Measurements from ENCODE around the gene TNFRSF6B.
"Not testable (repeated sequence)": the region's sequence is repeated elsewhere in the genome, so short reads cannot be mapped to it uniquely, and the experiment has no call there.

The TNFRSF6B gene

GRCh38 chr20:63663332-63664066 lies 33.0 kb upstream of the TNFRSF6B start:
- DNase-seq = no peak

- no peak for DNase-seq
Observed at GRCh38 chr20:63664143-63664851, 32.2 kb upstream of the TNFRSF6B start.

GRCh38 chr20:63664861-63665594 lies 31.4 kb upstream of the TNFRSF6B start:
- DNase-seq = no peak

GRCh38 chr20:63665708-63666107 lies 30.7 kb upstream of the TNFRSF6B start:
- no peak for DNase-seq

DNA sequence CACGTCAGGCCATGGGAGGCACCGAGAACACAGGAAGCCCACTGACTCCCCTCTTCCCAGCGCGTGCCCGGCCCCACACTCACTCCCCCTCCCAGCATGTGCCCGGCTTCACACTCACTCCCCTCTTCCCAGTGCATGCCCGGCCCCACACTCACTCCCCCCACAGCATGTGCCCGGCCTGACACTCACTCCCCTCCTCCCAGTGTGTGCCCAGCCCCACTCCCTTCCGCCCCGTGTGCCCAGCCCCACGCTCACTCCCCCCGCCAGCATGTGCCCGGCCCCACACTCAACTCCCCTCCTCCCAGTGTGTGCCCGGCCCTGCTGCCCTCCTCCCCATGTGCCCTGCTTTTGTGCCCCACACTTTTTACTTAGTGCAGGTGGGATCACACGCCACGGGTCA lies 28.6 kb upstream of the TNFRSF6B start:
- no peak for DNase-seq

GRCh38 chr20:63668351-63668750 lies 28.1 kb upstream of the TNFRSF6B start:
- no peak for DNase-seq

GRCh38 chr20:63671695-63672094 lies 24.8 kb upstream of the TNFRSF6B start:
- not testable (repeated sequence) for DNase-seq

- no peak for DNase-seq
Observed at GRCh38 chr20:63672666-63673065, 23.8 kb upstream of the TNFRSF6B start.

DNA sequence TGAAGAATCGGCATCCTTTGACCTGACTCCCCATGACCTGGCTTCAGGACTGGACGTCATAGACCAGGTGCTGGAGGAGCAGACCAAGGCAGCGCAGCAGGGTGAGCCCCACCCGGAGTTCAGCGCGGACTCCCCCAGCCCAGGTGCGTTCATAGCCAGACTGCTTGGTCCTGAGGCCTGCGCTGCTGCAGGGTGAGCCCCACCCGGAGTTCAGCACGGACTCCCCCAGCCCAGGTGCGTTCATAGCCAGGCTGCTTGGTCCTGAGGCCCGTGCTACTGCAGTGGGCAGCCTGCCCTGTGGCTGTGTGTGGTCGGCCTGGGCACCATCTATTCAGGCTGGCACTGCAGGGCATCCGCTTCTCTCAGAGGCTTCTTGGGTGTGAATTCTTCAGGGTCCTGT lies 22.5 kb upstream of the TNFRSF6B start:
- no peak for DNase-seq

- DNase-seq = no peak
Observed at GRCh38 chr20:63675681-63676368, 20.6 kb upstream of the TNFRSF6B start.

DNA sequence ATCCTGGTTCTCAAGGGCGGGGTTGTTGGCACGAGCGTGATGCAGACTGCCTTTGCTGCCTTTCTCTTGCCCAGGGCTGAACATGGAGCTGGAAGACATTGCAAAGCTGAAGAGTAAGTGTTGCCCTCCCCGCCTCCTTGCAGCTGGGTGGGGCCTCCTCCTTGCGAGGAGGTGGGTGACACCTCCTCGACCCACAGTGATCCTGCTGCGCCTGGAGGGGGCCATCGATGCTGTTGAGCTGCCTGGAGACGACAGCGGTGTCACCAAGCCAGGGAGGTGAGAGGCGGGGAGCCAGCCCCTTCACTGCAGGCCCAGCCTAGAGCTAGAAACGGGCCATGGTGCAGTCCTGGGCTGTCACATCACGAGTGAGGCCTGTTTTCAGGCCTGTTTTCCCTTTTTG lies 18.4 kb upstream of the TNFRSF6B start:
- DNase-seq = no peak

- no peak for DNase-seq
Observed at GRCh38 chr20:63678667-63679465, 17.6 kb upstream of the TNFRSF6B start.

- no peak for DNase-seq
Observed at GRCh38 chr20:63679799-63680305, 16.6 kb upstream of the TNFRSF6B start.

DNA sequence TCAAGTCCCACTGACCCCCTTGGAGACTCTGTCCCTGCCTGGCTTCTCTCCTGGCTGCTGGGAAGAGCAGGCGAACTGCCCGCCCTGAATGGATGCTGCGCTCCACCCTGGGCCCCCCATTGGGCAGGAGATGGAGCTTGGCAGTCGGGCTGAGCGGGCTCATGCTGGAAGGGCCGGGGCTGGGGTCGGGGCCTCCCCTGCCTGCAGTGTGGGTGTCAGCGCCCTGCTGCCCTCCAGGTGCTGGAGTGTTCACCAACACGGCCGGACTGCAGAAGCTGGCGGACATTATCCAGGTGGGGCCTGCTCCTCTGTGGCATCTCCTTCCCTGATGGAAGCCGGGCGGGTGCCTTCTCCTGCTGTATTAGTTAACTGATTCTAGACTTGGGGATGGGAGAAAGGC lies 16.0 kb upstream of the TNFRSF6B start:
- no peak for DNase-seq

- no peak for DNase-seq
Observed at GRCh38 chr20:63680857-63681608, 15.4 kb upstream of the TNFRSF6B start.

DNA sequence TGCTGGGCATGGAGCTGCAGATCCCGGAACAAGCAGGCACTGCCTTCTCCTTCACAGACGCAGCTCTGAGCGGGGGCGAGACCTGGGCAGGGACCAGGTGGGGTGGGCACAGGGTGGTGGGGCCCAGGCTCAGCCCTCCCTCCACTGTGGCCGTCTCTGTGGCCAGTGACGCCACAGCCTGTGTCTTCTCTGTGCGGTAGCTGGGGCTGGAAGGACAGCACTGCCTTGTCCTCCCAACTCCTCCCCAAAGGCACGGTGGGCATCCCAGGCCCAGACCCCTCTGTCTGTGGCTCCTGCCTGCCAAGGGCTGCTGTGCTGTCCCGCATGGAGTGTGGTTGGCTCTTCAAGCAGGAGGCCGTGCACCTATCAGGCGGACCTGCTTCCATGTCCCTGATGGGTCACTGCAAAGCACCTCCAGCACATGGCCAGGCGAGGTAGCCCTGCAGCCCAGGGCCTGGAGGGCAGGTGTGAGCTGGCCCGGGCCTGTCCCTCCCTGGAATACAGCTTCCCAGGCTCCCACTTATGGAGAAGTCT lies 14.8 kb upstream of the TNFRSF6B start:
- DNase-seq = no peak

- no peak for DNase-seq
Observed at GRCh38 chr20:63682384-63683139, 13.9 kb upstream of the TNFRSF6B start.

- DNase-seq = no peak
Observed at GRCh38 chr20:63685269-63686026, 11.0 kb upstream of the TNFRSF6B start.

GRCh38 chr20:63686094-63686491 lies 10.4 kb upstream of the TNFRSF6B start:
- no peak for DNase-seq
